IPS-18c (cell line): ENCODE data around the gene MYOD1.

Source experiments
- H3K4me3 ChIP-seq: 2 replicates; pipeline ENCODE4 v1.7.0; 2013; ENCODE audit warnings: low read depth, mild to moderate bottlenecking, low read length, moderate library complexity; ENCODE audit not compliant: insufficient read depth
- H3K9me3 ChIP-seq: one replicate; pipeline ENCODE4 v1.6.1; 2013; ENCODE audit warnings: mild to moderate bottlenecking, low read length, moderate library complexity; ENCODE audit not compliant: control insufficient read depth, insufficient read depth

Gene MYOD1

DNA sequence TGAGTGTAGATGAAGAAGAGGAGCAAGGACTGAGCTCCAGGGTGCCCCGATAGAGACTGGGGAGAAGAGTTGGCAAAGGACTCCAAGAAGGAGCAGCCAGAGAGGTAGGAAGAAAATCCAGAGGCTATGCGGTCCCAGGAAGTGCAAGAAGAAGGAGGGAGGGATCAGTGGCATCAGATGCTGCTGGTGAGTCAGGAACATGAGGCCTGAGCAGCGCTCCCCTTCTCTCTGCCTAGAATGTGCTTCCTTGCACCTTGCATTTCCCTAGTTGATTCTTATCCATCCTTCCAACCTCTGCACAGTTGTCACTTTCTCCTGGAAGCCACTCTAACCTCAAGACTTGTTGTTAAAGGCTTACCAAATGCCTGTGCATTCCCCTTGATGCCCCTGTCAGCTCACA, 36.5 kb downstream of the MYOD1 start:
- H3K4me3 ChIP-seq, result no peak overlapping the region
- no peaks in the 10 kb centered on the region for H3K9me3 ChIP-seq

DNA sequence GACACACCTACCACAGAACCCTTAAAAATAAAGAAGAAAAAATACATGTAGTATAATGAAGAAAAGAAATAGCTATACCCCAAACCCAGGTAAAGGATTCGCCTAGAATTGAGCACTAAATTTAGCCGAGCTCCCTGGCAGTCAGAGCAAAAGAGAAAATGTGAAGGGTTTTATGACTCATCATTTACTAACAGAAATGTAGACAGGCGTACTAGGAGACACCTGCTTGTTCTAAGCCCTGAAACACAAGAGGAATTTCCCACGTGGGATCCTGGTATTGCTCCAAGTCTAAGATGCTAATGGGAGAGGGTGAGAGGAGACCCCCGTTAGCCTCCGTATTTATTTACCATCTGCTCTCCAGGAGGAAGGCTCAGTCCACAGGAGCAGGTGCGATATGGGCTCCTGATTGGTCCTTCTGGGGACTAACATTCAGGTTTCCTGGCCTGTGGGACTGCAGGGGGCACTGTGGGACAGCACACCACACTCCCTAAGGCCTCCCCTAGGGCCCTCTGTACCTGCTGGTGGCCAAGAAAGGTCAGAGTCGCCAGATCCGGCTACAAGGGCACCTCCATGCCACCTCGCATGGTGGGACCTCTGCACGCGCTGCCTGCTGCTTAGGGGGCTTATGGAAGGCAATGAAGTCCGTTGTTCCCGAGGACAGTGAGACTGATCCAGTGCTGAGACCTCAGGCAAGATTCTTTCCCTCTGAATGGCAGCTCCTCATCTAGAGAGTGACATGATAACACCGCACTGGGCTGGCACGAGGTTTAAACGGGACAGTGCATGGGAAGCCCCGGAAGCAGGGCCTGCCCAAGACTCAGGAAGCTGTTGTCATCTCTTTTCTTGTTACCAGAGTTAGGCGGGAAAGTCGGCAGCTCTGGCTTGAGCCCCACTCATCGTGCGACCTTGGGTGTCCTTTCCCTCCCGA, 41.0 kb downstream of the MYOD1 start:
- H3K4me3 ChIP-seq, result no peak overlapping the region
- no peaks in the 10 kb centered on the region for H3K9me3 ChIP-seq

DNA sequence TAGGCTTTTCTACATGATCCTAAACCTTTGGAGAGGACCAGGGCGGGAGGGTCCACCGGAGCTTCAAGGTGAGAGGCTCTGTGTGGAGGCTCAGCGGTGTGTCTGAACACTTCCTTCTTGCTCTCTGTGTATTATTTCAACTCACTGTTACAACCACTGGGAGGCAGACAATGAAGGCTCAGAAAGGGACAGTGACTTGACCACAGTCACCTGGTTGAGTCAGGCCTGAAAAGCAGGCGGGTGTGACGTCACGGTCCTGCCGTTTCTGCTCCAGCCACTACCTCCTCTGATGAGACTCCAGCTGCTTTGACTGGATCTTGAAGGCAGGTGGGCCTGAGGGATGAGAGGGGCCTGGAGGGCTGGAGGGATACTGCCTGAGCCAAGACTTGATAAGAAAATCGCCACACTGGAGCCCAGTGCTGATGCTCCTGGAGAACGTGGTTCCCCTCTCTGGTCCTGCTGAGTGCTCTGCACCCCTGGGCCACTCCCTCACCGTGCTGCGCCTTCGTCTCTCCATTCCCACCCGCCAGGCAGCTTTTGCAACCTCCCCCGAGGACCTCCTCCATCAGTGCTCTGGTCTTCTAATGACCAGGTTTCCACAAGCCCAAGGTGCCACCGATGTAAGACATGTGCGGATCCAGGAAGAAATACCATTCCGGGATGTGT, 43.1 kb downstream of the MYOD1 start:
- Histone ChIP-seq H3K4me3 (no peak overlapping the region), H3K9me3 (no peaks in the 10 kb centered on the region)

DNA sequence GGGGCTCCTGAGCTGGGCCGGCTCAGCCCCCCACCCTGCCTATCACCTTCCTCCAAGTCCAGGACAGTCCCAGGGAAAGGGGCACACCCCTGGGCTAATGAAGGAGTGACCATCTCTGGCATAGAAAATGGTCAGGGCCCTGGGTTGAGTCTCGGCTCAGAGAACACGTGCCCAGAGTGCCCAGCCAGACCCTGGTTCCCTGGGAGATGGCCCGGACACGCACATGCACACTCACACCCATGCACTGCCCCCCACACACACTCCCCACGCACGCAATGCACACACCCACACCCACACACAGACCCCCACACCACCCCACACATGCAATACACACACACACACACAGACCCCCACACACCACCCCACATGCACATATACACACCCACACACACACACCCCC, 43.9 kb downstream of the MYOD1 start:
- Histone ChIP-seq H3K4me3 (no peak overlapping the region), H3K9me3 (no peaks in the 10 kb centered on the region)

DNA sequence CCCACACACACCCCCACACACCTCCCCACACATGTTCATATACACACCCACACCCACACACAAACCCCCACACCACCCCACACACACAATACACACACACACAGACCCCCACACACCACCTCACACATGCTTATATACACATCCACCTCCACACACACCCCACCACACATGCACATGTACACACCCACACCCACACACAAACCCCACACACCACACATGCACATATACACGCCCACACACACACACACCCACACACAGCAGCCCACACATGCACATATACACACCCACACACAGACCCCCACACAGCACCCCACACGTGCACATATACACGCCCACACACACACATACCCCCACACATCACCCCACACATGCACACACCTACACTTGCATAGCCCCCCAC, 44.3 kb downstream of the MYOD1 start:
- H3K9me3 ChIP-seq, result no peaks in the 10 kb centered on the region
- no peak overlapping the region for H3K4me3 ChIP-seq

DNA sequence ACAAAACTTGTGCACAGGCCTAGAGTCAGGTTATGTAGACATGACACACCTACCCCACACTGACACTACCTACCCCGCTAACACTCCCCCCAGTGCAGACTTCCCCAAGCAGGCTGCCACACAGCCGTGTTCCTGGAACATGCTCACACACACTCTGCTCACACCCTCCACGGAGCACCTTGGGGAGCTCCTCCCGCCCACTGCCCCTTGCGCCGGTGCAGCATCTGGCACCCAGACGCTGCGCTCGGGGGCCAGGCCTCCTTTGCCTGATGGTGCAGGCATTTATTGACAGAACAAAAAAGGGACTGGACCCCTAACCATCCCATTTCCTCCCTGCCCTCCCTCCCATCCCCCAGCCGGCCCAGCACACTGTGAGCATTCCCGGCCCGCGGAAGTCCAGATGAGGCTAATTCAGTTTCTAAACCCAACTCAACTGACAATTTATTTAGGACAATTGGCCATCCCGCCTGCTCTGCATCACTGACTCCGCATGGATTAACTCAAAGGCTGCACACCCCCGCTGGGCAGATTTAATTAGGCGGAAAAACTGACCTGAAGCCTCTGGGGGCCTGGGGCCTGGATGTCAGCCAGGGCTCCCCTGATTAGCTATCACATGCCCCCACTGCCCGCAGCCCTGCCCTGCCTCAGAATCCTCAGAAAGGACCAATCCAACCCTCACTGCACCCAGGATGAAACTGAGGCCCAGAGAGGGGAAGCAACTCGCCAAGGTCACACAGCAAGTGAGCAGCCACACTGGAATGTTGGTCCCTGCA, 45.3 kb downstream of the MYOD1 start:
- Histone ChIP-seq H3K9me3 (no peaks in the 10 kb centered on the region), H3K4me3 (no peak overlapping the region)

DNA sequence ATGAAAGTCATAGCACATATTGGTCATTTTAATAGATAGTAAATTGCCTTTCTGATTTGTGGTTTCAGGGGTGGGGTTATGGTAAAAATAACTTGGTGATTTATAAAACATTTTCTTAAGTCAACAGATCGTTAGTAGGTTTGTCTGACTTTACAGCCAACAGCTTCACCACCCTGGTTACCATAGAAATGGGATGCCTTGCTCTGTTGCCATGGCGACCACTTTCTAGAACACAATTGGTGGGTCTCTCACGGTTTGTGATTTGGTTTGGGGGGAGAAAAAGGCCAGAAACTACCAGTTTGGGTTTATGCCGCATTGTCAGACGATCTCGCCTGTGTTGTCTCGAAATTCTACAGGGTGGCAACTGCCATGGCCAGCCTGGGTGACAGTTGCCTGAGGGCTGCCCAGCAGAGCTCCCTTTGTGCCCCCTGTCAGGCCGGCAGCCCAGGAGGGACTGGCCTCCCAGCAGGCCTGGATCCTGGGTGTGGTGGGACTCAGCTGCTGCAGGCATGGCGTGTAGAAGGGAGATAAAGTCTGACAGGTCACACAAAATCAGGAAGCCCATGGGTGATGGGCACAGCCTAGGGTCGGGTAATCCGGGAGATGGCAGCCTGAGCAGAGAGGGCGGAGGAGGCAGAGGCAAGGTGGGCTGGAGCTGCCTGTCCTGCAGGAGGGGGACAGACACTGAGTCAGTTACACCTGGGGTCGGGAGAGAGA, 46.1 kb downstream of the MYOD1 start:
- H3K4me3 ChIP-seq, result no peak overlapping the region
- H3K9me3 ChIP-seq, result no peaks in the 10 kb centered on the region

DNA sequence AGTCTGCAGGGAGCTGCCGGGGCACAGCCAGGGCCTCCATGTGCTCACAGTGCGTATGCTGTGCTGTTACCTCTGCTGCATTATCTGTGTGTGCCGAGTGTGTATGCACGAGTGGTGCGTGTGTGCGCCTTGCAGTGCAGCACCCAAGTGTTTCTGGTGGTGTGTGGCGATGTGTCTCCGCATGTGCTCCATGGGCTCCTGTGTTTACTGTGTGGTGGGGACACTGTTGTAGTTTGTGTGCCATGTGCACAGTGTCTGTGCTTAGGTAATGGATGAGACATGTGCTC, 46.6 kb downstream of the MYOD1 start:
- H3K9me3 ChIP-seq, result no peaks in the 10 kb centered on the region
- no peak overlapping the region for H3K4me3 ChIP-seq

DNA sequence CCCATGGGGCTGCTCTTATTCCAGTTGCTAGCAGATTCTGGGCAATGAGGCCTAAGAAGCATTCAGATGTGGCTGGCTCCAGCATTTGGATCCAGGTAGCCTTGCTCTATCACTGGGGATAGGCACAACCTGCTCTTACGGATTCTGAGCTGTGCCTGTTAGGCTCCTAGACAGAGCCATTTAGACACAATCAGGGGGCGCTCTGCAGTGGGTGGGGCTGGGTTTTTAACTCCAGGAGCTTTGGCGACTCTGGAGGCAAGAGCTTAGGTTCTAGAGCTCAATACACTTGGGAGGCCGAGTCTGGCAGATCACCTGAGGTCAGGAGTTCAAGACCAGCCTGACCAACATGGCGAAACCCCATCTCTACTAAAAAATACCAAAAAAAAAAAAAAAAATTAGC, 47.2 kb downstream of the MYOD1 start:
- Histone ChIP-seq H3K9me3 (no peaks in the 10 kb centered on the region), H3K4me3 (no peak overlapping the region)

DNA sequence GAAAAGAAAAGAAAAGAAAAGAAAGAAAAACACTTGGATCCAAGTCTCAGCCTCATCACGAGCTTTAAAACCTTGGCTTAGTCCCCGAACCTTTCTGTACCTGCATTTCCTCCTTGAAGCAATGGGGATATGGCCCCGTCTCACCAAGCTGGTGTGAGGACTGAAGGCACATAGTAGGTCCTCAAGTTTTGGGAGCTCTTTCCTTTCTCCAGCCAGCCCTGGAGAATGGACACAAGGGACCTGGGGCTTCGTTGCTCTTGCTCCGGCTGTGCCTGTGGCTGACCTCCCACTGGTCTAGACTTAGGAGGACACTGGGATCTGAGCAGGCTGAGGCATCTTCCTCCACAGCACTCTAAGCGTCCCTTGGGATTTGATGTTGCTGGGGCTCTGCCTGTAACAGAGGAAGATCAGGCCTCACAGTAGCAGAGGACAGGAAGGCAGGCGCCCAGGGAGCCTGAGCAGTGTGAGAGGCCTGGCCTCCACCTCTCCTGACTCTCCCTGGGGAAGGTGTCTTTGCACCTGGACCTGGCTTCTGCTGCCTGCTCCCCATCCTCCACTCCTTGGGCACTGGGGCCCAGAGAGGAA, 48.0 kb downstream of the MYOD1 start:
- Histone ChIP-seq H3K4me3 (no peak overlapping the region), H3K9me3 (no peaks in the 10 kb centered on the region)

DNA sequence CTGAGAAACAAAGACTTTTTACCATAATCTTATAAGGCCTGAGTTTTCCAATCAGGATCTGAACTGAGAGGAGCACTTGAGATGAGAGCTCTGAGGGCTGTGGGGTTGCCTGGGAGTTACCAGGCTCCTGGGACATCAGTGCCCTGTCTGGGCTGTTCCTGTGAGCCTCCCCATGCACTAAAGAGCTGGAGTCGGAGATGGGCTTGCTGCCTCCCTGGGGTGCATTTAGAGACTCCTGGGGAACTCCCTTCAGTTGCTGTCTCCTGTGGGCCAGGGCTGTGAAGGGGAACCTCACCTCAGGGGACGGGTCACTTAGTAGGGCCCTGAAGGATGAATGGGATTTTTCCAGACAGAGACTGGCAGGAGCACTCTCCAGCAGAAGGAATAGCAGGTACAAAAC, 48.5 kb downstream of the MYOD1 start:
- Histone ChIP-seq H3K9me3 (no peaks in the 10 kb centered on the region), H3K4me3 (no peak overlapping the region)

DNA sequence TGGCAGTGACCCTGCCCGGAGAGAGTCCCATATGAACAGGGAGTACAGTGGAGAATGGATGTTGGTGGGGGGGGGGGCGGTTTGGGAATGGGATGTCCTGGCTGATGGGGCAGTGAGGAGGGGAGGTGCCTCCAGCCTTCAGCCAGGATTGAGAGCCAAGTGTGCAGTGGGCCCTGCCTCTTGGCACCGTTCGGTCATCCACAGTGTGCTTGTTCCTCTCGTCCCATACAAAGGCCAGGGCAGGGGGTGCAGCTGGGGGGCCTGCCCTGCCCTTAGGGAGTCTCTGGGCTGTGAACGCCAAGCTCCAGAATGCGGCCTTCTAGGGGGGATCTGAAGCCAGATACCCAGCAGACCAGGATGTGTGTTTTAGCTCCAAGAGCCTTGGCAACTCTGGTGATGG, 49.2 kb downstream of the MYOD1 start:
- no peaks in the 10 kb centered on the region for H3K9me3 ChIP-seq
- no peak overlapping the region for H3K4me3 ChIP-seq

DNA sequence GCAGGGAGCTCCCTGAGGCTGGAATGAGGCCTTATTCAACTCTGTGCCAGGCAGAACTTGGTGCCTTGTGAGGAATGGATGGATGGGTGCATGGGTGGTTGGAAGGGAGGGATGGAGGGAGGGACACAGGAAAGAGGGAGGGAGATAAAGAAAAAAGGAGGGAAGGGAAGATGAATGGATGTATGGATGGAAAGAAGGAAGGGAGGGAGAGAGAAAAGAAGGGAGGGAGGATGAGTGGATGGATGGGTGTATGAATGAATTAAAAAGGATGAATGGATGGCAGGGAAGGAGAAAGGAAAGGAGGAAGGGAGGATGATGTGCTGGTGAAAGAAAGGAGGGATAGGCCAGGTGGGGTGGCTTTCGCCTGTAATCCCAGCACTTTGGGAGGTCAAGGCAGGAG, 49.8 kb downstream of the MYOD1 start:
- H3K9me3 ChIP-seq, result no peaks in the 10 kb centered on the region

DNA sequence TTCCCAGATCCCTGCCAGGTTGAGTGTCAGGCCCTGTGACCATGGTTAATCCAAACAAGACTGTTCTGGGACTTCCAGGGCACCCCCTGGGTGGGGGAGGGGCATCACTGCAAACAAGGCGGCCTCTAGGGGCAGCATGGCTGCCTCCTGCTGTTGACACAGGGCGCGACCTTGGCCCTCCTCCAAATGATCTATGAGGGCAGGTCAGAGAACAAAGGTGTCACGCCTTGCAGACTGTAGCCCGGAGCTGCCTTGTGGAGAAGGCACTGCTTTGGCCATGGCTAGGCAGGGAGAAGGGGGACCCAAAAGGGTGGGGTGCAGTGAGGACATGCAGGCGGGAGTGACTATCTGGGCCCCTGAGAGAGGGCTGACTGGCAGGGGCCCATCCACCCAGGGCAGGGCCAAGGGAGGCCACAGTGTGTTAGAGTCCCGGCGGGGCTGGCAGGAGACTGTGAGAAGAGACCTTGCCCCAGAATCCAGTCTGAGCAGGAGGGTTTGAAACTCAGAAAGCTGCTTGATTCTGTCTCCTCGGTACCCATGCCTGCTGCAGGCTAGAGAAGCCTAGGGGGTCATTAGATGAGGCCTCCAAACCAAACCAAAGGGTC, 50.8 kb downstream of the MYOD1 start:
- Histone ChIP-seq H3K9me3 (no peaks in the 10 kb centered on the region), H3K4me3 (no peak overlapping the region)

More for the DNA sequence above, 49.8 kb downstream of the MYOD1 start:
- H3K4me3 ChIP-seq, result no peak overlapping the region

DNA sequence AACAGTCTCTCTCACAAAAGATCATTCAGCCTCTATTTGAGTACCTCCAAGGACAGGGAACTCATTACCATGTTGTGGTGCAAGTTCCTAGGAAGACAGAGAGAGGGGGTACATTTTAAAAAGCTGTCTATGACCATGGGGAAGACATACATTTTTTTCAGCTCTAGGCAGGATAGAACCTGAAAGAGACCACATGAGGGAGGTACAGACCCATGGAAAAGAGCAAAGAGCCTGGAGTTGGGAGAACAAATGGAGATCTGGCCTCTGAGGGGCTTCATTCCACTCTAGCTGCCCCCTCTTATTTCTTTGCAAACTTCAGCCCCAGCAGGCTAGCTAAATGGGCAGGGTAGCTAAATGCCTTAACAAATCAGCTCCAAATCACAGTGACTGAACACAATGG, 51.5 kb downstream of the MYOD1 start:
- H3K9me3 ChIP-seq, result no peaks in the 10 kb centered on the region

DNA sequence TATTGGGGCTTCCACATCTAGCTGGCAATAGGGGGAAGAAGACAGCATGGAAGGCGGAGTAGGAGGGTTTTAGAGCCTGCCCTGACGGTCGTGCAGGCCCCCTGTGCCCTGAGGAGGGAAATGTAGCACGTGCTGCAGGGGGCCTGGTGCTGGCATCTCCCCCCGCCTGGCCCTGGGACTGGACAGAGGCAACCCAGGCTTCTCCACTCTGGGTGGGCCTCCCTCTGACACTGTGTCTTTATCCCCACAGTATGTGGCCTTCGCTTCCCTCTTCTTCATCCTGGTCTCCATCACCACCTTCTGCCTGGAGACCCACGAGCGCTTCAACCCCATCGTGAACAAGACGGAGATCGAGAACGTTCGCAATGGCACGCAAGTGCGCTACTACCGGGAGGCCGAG, 52.0 kb downstream of the MYOD1 start:
- no peaks in the 10 kb centered on the region for H3K9me3 ChIP-seq
- no peak overlapping the region for H3K4me3 ChIP-seq

More for the DNA sequence above, 51.5 kb downstream of the MYOD1 start:
- H3K4me3 ChIP-seq, result no peak overlapping the region
